Stomach (tissue), 9 donors: Measurements from ENCODE around the gene SPEM2. TPM values are rescaled to one million over a fixed set of nuclear protein-coding genes. Genes with fewer than 3 reads are reported as not detected.

Experiments
- DNase-seq, 2 donors: peaks; one replicate each; pipeline versions ENCODE4 v3.0.0 to v3.0.0-alpha.2; 2013 to 2019
- H3K27ac ChIP-seq, 5 donors: fragments of 200-600 bp in 4 of 5; sonication (generic) in 4 of 5; one replicate each; pipeline ENCODE4 v1.5.1; 2013 to 2019; ENCODE audit warnings: mild to moderate bottlenecking in 1 of 5, moderate library complexity in 1 of 5
- H3K27me3 ChIP-seq, 3 donors: fragments of 200-600 bp; sonication (generic); one replicate each; pipeline ENCODE4 v1.5.1; 2017 to 2019; ENCODE audit warnings: mixed run types in 1 of 3
- H3K36me3 ChIP-seq, 4 donors: fragments of 200-600 bp; sonication (generic); 1 replicate in 3 of 4; 2 replicates in 1 of 4; pipeline ENCODE4 v1.5.1; 2016 to 2019
- H3K4me1 ChIP-seq, 4 donors: fragments of 200-600 bp; sonication (generic); one replicate each; pipeline ENCODE4 v1.5.1; 2016 to 2019
- H3K4me3 ChIP-seq, 4 donors: fragments of 200-600 bp; sonication (generic) in 3 of 4; one replicate each; pipeline ENCODE4 v1.5.1; 2016 to 2019; ENCODE audit warnings: mild to moderate bottlenecking in 1 of 4
- H3K9me3 ChIP-seq, 4 donors: fragments of 200-600 bp; sonication (generic); one replicate each; pipeline ENCODE4 v1.5.1; 2016 to 2019
- CTCF ChIP-seq, 7 experiments: fragments of 450-650 bp in 4 of 7; fragments of 200-600 bp in 3 of 7; sonication (generic) in 3 of 7; IDR thresholded peaks; one replicate each; pipeline ENCODE4 v1.5.1; 2016 to 2019; ENCODE audit warnings: antibody characterized with exemption in 7 of 7, control low read depth in 2 of 7, mild to moderate bottlenecking in 1 of 7
- EP300 ChIP-seq: sonication (generic); formaldehyde crosslinking; IDR thresholded peaks from one replicate; pipeline ENCODE4 v1.6.1; 2017; ENCODE audit warnings: antibody characterized with exemption
- POLR2A ChIP-seq, 4 donors: fragments of 450-650 bp; IDR thresholded peaks; one replicate each; pipeline ENCODE4 v1.6.1; 2016; ENCODE audit warnings: antibody characterized with exemption in 4 of 4, control low read depth in 2 of 4, mild to moderate bottlenecking in 1 of 4, moderate library complexity in 1 of 4
- POLR2AphosphoS5 ChIP-seq, 3 donors: sonication (generic); formaldehyde crosslinking; IDR thresholded peaks; one replicate each; pipeline ENCODE4 v1.6.1; 2016; ENCODE audit warnings: antibody characterized with exemption in 3 of 3
- WGBS, 5 donors: extraction: QIAGEN DNeasy Blood & Tissue Kit in 3 of 5; methylation state at CpG; one replicate each; pipeline versions ENCODE4 v1.1.5 to v1.1.7; 2013 to 2018; 5-methylcytosine and 5-hydroxymethylcytosine counted together
- intact Hi-C: fragments of 100-400 bp; cut with DNase I; formaldehyde crosslinking; loops from one replicate; pipeline ENCODE4 v1.15.1; 2023; ENCODE audit warnings: low total_unique reads
- polyA plus RNA-seq, 3 donors: library from polyadenylated mRNA; stranded (reverse); fragments of 200-250 nt; gene quantifications; one replicate each; pipeline ENCODE4 v1.2.3, GENCODE V29; 2013
- total RNA-seq, 5 donors: library from RNA; depleted of rRNA; stranded (reverse); fragments of >200 nt; gene quantifications; one replicate each; pipeline versions ENCODE4 v1.1.0 to v1.2.3, GENCODE V29; 2014 to 2016
- donor health status: healthy with polysubstance abuse.
- donor health status: Bipolar disorder and iron deficiency.
- donor health status: healthy.

The SPEM2 gene
- total and polyA plus RNA-seq, 8 donors, result not detected

- WGBS, 5 donors, result 67 to 80% (median 70%) methylated on average over 6 of the region's 6 CpGs
Observed at GRCh38 chr17:7416323-7416722, 9.1 kb upstream of the SPEM2 start.

GRCh38 chr17:7417056-7417655 is 8.3 kb upstream of the SPEM2 start:
- H3K4me3 ChIP-seq, result no peak overlapping the region
- TF ChIP-seq POLR2AphosphoS5 (IDR thresholded peaks at IDR 0.05) (no peak), EP300 (no peak), POLR2A (IDR thresholded peaks at IDR 0.05) (no peak), CTCF (IDR thresholded peaks at IDR 0.05) (no peak)
- no peak overlapping the region for H3K27ac ChIP-seq
- intact Hi-C loops, result no loop called here
- peaks cover 0 to 5% (median 0%) of the 10 kb centered on the region in 3 donors for H3K27me3 ChIP-seq
- DNase-seq, result no peak
- WGBS, 5 donors, result 92 to 95% (median 95%) methylated on average over 32 to 54 of the region's 54 CpGs
- H3K4me1 ChIP-seq, result no peaks in the 10 kb centered on the region
- H3K9me3 ChIP-seq, result no peaks in the 10 kb centered on the region
- H3K36me3 ChIP-seq, result peaks cover 0 to 38% (median 17%) of the 10 kb centered on the region in 4 donors

More at GRCh38 chr17:7416323-7416722, 9.1 kb upstream of the SPEM2 start:
- Histone ChIP-seq H3K27me3 (peaks cover 0 to 5% (median 0%) of the 10 kb centered on the region in 3 donors), H3K4me1 (no peaks in the 10 kb centered on the region), H3K36me3 (peaks cover 0 to 38% (median 17%) of the 10 kb centered on the region in 4 donors), H3K9me3 (no peaks in the 10 kb centered on the region), H3K27ac (no peak overlapping the region), H3K4me3 (no peak overlapping the region)
- intact Hi-C loops, result no loop called here
- no peak for TF ChIP-seq EP300
- no peak for DNase-seq

- DNase-seq, result no peak
- no peak overlapping the region for H3K4me3 ChIP-seq
- TF ChIP-seq CTCF (IDR thresholded peaks at IDR 0.05), result no peak
- TF ChIP-seq POLR2AphosphoS5 (IDR thresholded peaks at IDR 0.05), result no peak
- no peak for TF ChIP-seq EP300
- no peak for TF ChIP-seq POLR2A (IDR thresholded peaks at IDR 0.05)
- intact Hi-C loops, result no loop called here
- WGBS, 5 donors, result 58 to 70% (median 68%) methylated on average over 15 to 18 of the region's 18 CpGs
- H3K4me1 ChIP-seq, result no peaks in the 10 kb centered on the region
- H3K36me3 ChIP-seq, result peaks cover 0 to 38% (median 17%) of the 10 kb centered on the region in 4 donors
- H3K9me3 ChIP-seq, result no peaks in the 10 kb centered on the region
- peaks cover 0 to 5% (median 0%) of the 10 kb centered on the region in 3 donors for H3K27me3 ChIP-seq
- no peak overlapping the region for H3K27ac ChIP-seq
Observed at GRCh38 chr17:7418472-7419152, 6.8 kb upstream of the SPEM2 start.

GRCh38 chr17:7419819-7420610 is 5.4 kb upstream of the SPEM2 start, which contains the start of gene SPEM1:
Gene SPEM1 (plus strand): TSS chr17:7420324. CDS start chr17:7420385, 61 bp downstream.
- Histone ChIP-seq H3K4me1 (no peaks in the 10 kb centered on the region), H3K9me3 (no peaks in the 10 kb centered on the region), H3K36me3 (peaks cover 0 to 34% (median 14%) of the 10 kb centered on the region in 4 donors), H3K4me3 (no peak within 1 kb of the TSS), H3K27me3 (peaks cover 0 to 5% (median 0%) of the 10 kb centered on the region in 3 donors), H3K27ac (no peak within 1 kb of the TSS)
- WGBS, 5 donors, result 64 to 77% (median 74%) methylated on average over 10 to 17 of the region's 17 CpGs
- peak in 1 of 2 donors; percentile 51 for DNase-seq
- intact Hi-C loops, result loop anchor here (10.0 kb wide), 1 partner anchor 55 kb away; no protein-coding TSS in a partner anchor
- TF ChIP-seq POLR2A (IDR thresholded peaks at IDR 0.05) (no peak), POLR2AphosphoS5 (IDR thresholded peaks at IDR 0.05) (no peak), CTCF (IDR thresholded peaks at IDR 0.05) (no peak), EP300 (no peak)
